K562 (cell line): ENCODE data around the gene IRF4. TPM values are rescaled to one million over a fixed set of nuclear protein-coding genes. Genes with fewer than 3 reads are reported as not detected.

Experiments used
- ATAC-seq: fragments of 200-7000 bp; cut with Tn5 transposase; 3 replicates; pipeline ENCODE4 v1.9.1; 2020; ENCODE audit warnings: moderate library complexity
- BruUV-seq: library from RNA; stranded (reverse); fragments of 400-500 nt; replicated peaks from 2 replicates; lab custom pipeline; 2021; lab: Mats Ljungman, UMichigan
- CTCF ChIA-PET: fragments of 300-600 bp; formaldehyde crosslinking; extraction: SDS; loops from one replicate; lab custom pipeline; 2021; ENCODE audit warnings: low intra/inter-chr PET ratio; lab: Yijun Ruan, JAX
- POLR2A ChIA-PET: fragments of 300-600, 350-650 bp; sonication (Branson Sonifier 250); formaldehyde crosslinking; extraction: SDS; loops from one replicate; lab custom pipeline; 2021; ENCODE audit warnings: antibody characterized with exemption, inconsistent platforms; lab: Yijun Ruan, JAX
- DNase-seq, 4 experiments: peaks; one replicate each; pipeline versions ENCODE4 v3.0.0 to v3.0.0-alpha.2; 2011 to 2018; ENCODE audit warnings: low spot score in 3 of 4, mixed read lengths in 3 of 4; ENCODE audit errors: extremely low read depth in 1 of 4
- FAIRE-seq: peaks from 2 replicates; lab custom pipeline; 2011; peaks lifted over from hg19 to GRCh38; lab: Jason Lieb, UNC
- H2AFZ ChIP-seq: 2 replicates; pipeline ENCODE4 v1.6.0; 2011; ENCODE audit warnings: low read depth, low read length, control low read depth, inconsistent platforms
- H3K27ac ChIP-seq: fragments of 200-600 bp; 3 replicates; pipeline ENCODE4 v1.8.0; 2011; ENCODE audit warnings: low read depth, mild to moderate bottlenecking, control low read depth, inconsistent platforms, low read length, moderate library complexity, mixed read lengths; ENCODE audit errors: extremely low read depth
- H3K27me3 ChIP-seq, 2 experiments: fragments of 300-600 bp in 1 of 2; 2 replicates in 1 of 2; 3 replicates in 1 of 2; pipeline versions ENCODE4 v1.6.0 to v1.8.0; 2011; ENCODE audit warnings: inconsistent platforms in 2 of 2, low read length in 2 of 2, mild to moderate bottlenecking in 1 of 2, mixed read lengths in 1 of 2, moderate library complexity in 1 of 2; ENCODE audit not compliant: control insufficient read depth in 2 of 2, insufficient read depth in 2 of 2
- H3K36me3 ChIP-seq: fragments of 300-600 bp; 3 replicates; pipeline ENCODE4 v1.8.0; 2011; ENCODE audit warnings: mild to moderate bottlenecking, low read length, inconsistent platforms; ENCODE audit not compliant: control insufficient read depth, insufficient read depth
- H3K4me1 ChIP-seq, 2 experiments: fragments of 200-600 bp in 1 of 2; replicated peaks in 1 of 2; 2 replicates in 1 of 2; 3 replicates in 1 of 2; pipeline versions ENCODE4 v1.5.1 to v1.8.0; 2011; ENCODE audit warnings: inconsistent platforms in 2 of 2, low read length in 2 of 2, mild to moderate bottlenecking in 1 of 2, mixed read lengths in 1 of 2, moderate library complexity in 1 of 2; ENCODE audit not compliant: control insufficient read depth in 2 of 2, insufficient read depth in 2 of 2
- H3K4me2 ChIP-seq: 2 replicates; pipeline ENCODE4 v1.6.1; 2011; ENCODE audit warnings: low read length, control low read depth, inconsistent platforms, mixed read lengths; ENCODE audit not compliant: insufficient read depth
- H3K4me3 ChIP-seq: fragments of 200-600 bp; sonication (generic), shearing (Covaris generic); 2 replicates; pipeline ENCODE4 v1.5.1; 2016; ENCODE audit warnings: control low read depth, inconsistent platforms
- H3K79me2 ChIP-seq: fragments of 200-600 bp; 3 replicates; pipeline ENCODE4 v1.8.0; 2011; ENCODE audit warnings: low read length, inconsistent platforms; ENCODE audit not compliant: control insufficient read depth, insufficient read depth
- H3K9ac ChIP-seq, 2 experiments: 2 replicates each; pipeline versions ENCODE4 v1.6.0 to v1.6.1; 2011; ENCODE audit warnings: low read depth in 2 of 2, low read length in 2 of 2, control low read depth in 1 of 2, inconsistent platforms in 1 of 2, mild to moderate bottlenecking in 1 of 2, mixed read lengths in 1 of 2; ENCODE audit not compliant: insufficient read depth in 1 of 2
- H3K9me1 ChIP-seq: one replicate; pipeline ENCODE4 v1.6.0; 2011; ENCODE audit warnings: inconsistent platforms, mild to moderate bottlenecking, low read length, moderate library complexity; ENCODE audit not compliant: control insufficient read depth, insufficient read depth
- H3K9me3 ChIP-seq: replicated peaks from 2 replicates; pipeline ENCODE4 v1.5.1; 2011; ENCODE audit warnings: low read depth, low read length, inconsistent platforms; ENCODE audit not compliant: control insufficient read depth, insufficient read depth
- H4K20me1 ChIP-seq: replicated peaks from 2 replicates; pipeline ENCODE4 v1.6.1; 2011; ENCODE audit warnings: low read length, inconsistent platforms, mixed read lengths; ENCODE audit not compliant: control insufficient read depth, insufficient read depth
- CBX1 ChIP-seq: sonication (generic); IDR thresholded peaks from 2 replicates; pipeline ENCODE4 v1.6.1; 2016; ENCODE audit warnings: antibody characterized with exemption, low read depth, mild to moderate bottlenecking
- CREB1 ChIP-seq, 2 experiments: sonication (generic) in 1 of 2; formaldehyde crosslinking in 1 of 2; IDR thresholded peaks; 2 replicates each; pipeline versions ENCODE4 v1.6.1 to v1.8.0; 2012 to 2022; ENCODE audit warnings: inconsistent platforms in 1 of 2, mild to moderate bottlenecking in 1 of 2, missing genetic modification reagents in 1 of 2, moderate library complexity in 1 of 2
- CREM ChIP-seq: IDR thresholded peaks from 2 replicates; pipeline ENCODE4 v1.6.1; 2014; ENCODE audit warnings: antibody characterized with exemption, low read depth
- DLX4 ChIP-seq: fragments of 250-450 bp; sonication (Bioruptor Pico); IDR thresholded peaks from 2 replicates; pipeline ENCODE4 v1.6.1; 2021; ENCODE audit warnings: mild to moderate bottlenecking
- FOXK2 ChIP-seq, 2 experiments: fragments of 450-650 bp; IDR thresholded peaks in 1 of 2; conservative IDR thresholded peaks in 1 of 2; 2 replicates each; pipeline ENCODE4 v1.6.1; 2016; ENCODE audit warnings: low read depth in 2 of 2, mild to moderate bottlenecking in 1 of 2
- KAT7 ChIP-seq: sonication (generic); formaldehyde crosslinking; IDR thresholded peaks from 2 replicates; pipeline ENCODE4 v1.8.0; 2022; ENCODE audit warnings: missing genetic modification reagents, mild to moderate bottlenecking, borderline replicate concordance
- MAFK ChIP-seq: IDR thresholded peaks from 2 replicates; pipeline ENCODE4 v1.6.1; 2011; ENCODE audit warnings: low read length, improper control_type of control experiment
- THRAP3 ChIP-seq: fragments of 450-650 bp; IDR thresholded peaks from 2 replicates; pipeline ENCODE4 v1.6.1; 2016; ENCODE audit warnings: mild to moderate bottlenecking, inconsistent platforms, borderline replicate concordance
- ZNF134 ChIP-seq: fragments of 250-450 bp; sonication (Bioruptor Pico); conservative IDR thresholded peaks from 2 replicates; pipeline ENCODE4 v1.4.0; 2020
- ZNF24 ChIP-seq: fragments of 450-650 bp; IDR thresholded peaks from 2 replicates; pipeline ENCODE4 v1.6.1; 2016
- ZNF395 ChIP-seq: fragments of 200-800 bp; sonication (Bioruptor generic); IDR thresholded peaks from 2 replicates; pipeline ENCODE4 v1.6.1; 2017; ENCODE audit warnings: missing genetic modification characterization, missing compliant biosample characterization
- WGBS: fragments of 100-300 bp; shearing (Covaris generic); methylation state at CpG from one replicate; pipeline ENCODE4 v1.1.6; 2016; ENCODE audit warnings: low coverage, mixed read lengths; ENCODE audit not compliant: insufficient coverage; ENCODE audit errors: missing lambda C conversion rate; 5-methylcytosine and 5-hydroxymethylcytosine counted together
- in situ Hi-C: fragments of 300-500 bp; cut with MboI; formaldehyde crosslinking; loops from 4 replicates; pipeline ENCODE4 v1.15.0; 2018; ENCODE audit warnings: inconsistent platforms, mixed read lengths
- intact Hi-C: fragments of 100-400 bp; cut with micrococcal nuclease; formaldehyde crosslinking; loops from 2 replicates; pipeline ENCODE4 v1.14.2; 2022
- polyA plus RNA-seq, 8 experiments: library from polyadenylated mRNA; depleted of rRNA in 4 of 8; stranded (reverse) in 5 of 8; unstranded in 3 of 8; fragments of >200 nt; fragmentation: Nextera tagmentation in 2 of 8; fragmentation: Illumina TruSeq in 1 of 8; extraction: Ambion mirVana in 2 of 8; extraction: Trizol in 1 of 8; gene quantifications; 2 replicates each; pipeline versions ENCODE4 v1.2.1 to v1.2.3, GENCODE V29; 2011 to 2014; ENCODE audit warnings: inconsistent platforms in 1 of 8, missing spikeins in 1 of 8
- total RNA-seq, 7 experiments: library from RNA; depleted of rRNA in 6 of 7; stranded (reverse); fragments of >200 nt in 6 of 7; fragmentation: Illumina TruSeq in 2 of 7; extraction: Trizol in 2 of 7; gene quantifications; 2 replicates each; pipeline versions ENCODE4 v1.2.1 to v1.2.3, GENCODE V29; 2011 to 2021; ENCODE audit warnings: low replicate concordance in 1 of 7
- TF ChIP-seq, protein P1 (sequence below): fragments of 450-650 bp; conservative IDR thresholded peaks from 2 replicates; pipeline ENCODE4 v1.6.1; 2016; ENCODE audit warnings: missing genetic modification characterization, low read depth, mild to moderate bottlenecking, control low read depth, missing compliant biosample characterization

IRF4 gene
- total and polyA plus RNA-seq, 9 of the 15 experiments (the other 6 are each of a cell fraction or from before 2014, with no cell fraction given): 0.05 to 0.33 (median 0.09) TPM; not detected in 6

DNA sequence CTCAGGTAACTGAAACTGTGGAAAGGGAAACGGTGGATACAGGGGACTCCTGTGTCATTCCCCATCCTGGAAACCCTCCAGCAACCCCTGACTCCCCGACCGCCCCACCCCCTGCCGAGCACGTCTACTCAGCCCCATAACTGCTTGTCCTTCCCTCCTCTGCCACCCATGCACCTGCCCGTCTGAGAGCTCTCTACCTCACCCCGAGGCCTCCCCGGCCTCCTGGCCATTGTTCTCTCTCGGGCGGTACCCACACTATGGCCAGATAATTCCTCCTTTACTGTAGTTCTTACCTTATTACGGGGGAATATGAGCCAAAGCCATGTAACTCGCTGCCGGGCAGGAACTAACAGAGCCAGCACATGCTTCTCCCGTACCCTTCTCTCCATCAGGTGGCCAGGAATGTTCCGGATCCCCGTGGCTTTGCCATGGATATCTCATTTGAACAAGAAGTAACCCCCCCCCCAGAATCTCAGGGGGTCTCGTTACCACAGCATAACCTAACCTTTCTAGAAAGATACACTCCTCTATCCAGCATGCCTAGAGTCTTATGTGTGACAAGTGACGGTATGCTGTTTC lies 4.8 kb upstream of the IRF4 start:
- peaks cover 10% of the 10 kb centered on the region; the same call in 1 of the 2 replicates for H4K20me1 ChIP-seq
- intact Hi-C loops (no loop called here), in situ Hi-C loops (no loop called here)
- under 1% methylated on average over 18 of the region's 18 CpGs for WGBS
- peaks cover 0 to 2% of the 10 kb centered on the region in 2 experiments; a peak in 1 of 5 replicates for H3K4me1 ChIP-seq
- H3K9me1 ChIP-seq: no peaks in the 10 kb centered on the region
- H2AFZ ChIP-seq: no peak overlapping the region
- no TSS peak for BruUV-seq
- no peak for DNase-seq
- CTCF ChIA-PET: no interaction called here
- no peaks in the 10 kb centered on the region for H3K9me3 ChIP-seq
- ATAC-seq: no peak
- H3K27ac ChIP-seq: no peak overlapping the region
- POLR2A ChIA-PET: no interaction called here
- no peaks in the 10 kb centered on the region for H3K36me3 ChIP-seq
- TF ChIP-seq ZNF24 (no peak), THRAP3 (no peak), ZNF134 (CRISPR knock-in tag) (no peak), CREM (no peak), CBX1 (no peak)
- no peaks in the 10 kb centered on the region for H3K79me2 ChIP-seq
- no peak overlapping the region for H3K9ac ChIP-seq
- H3K27me3 ChIP-seq: peaks cover 57 to 72% of the 10 kb centered on the region in 2 experiments
- H3K4me3 ChIP-seq: no peak overlapping the region
- no peak for FAIRE-seq
- H3K4me2 ChIP-seq: no peak overlapping the region

- Histone ChIP-seq H3K79me2 (no peaks in the 10 kb centered on the region), H3K4me1 (peaks cover 0 to 7% of the 10 kb centered on the region in 2 experiments; a peak in 1 of 5 replicates), H3K9me3 (no peaks in the 10 kb centered on the region; the same call in 1 of the 2 replicates), H3K27me3 (peaks cover 51 to 72% of the 10 kb centered on the region in 2 experiments), H2AFZ (no peak overlapping the region), H3K9ac (no peak overlapping the region), H4K20me1 (peaks cover 8% of the 10 kb centered on the region; the same call in 1 of the 2 replicates), H3K4me2 (no peak overlapping the region), H3K4me3 (no peak overlapping the region), H3K27ac (no peak overlapping the region), H3K36me3 (no peaks in the 10 kb centered on the region), H3K9me1 (no peaks in the 10 kb centered on the region)
- ChIA-PET POLR2A (no interaction called here), CTCF (no interaction called here)
- no peak for DNase-seq
- intact Hi-C loops (no loop called here), in situ Hi-C loops (no loop called here)
- no peak for FAIRE-seq
- 2% methylated on average over 11 of the region's 11 CpGs for WGBS
- ATAC-seq: no peak
- no TSS peak for BruUV-seq
- TF ChIP-seq DLX4 (CRISPR knock-in tag) (no peak), CREB1 (IDR thresholded peaks at IDR 0.05) (no peak), CREB1 (CRISPR knock-in tag; IDR thresholded peaks at IDR 0.05) (0 out of 2 replicates have a peak, but pooled peaks have one; percentile 17), FOXK2 (conservative IDR thresholded peaks at IDR 0.05 in 1 of 2, IDR thresholded peaks at IDR 0.05 in 1 of 2; ENCODE audit: low read depth in 2 of 2) (0 out of 4 replicates have a peak, but pooled peaks of 1 of the 2 experiments have one; percentile 27), MAFK (no peak), ZNF395 (CRISPR knock-in tag) (no peak), KAT7 (CRISPR knock-in tag) (no peak)
- TF ChIP-seq, protein P1, sequence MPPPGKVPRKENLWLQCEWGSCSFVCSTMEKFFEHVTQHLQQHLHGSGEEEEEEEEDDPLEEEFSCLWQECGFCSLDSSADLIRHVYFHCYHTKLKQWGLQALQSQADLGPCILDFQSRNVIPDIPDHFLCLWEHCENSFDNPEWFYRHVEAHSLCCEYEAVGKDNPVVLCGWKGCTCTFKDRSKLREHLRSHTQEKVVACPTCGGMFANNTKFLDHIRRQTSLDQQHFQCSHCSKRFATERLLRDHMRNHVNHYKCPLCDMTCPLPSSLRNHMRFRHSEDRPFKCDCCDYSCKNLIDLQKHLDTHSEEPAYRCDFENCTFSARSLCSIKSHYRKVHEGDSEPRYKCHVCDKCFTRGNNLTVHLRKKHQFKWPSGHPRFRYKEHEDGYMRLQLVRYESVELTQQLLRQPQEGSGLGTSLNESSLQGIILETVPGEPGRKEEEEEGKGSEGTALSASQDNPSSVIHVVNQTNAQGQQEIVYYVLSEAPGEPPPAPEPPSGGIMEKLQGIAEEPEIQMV (tag): no peak
Observed at GRCh38 chr6:387293-387741, 4.2 kb upstream of the IRF4 start.
